LNCAP (cell line): ENCODE data around the gene INTS14.

Source experiments
- TF ChIP-seq, protein P1 (sequence below): fragments of 450-650 bp; IDR thresholded peaks from 2 replicates; pipeline ENCODE4 v1.5.1; 2017; ENCODE audit warnings: mild to moderate bottlenecking

INTS14 gene

DNA sequence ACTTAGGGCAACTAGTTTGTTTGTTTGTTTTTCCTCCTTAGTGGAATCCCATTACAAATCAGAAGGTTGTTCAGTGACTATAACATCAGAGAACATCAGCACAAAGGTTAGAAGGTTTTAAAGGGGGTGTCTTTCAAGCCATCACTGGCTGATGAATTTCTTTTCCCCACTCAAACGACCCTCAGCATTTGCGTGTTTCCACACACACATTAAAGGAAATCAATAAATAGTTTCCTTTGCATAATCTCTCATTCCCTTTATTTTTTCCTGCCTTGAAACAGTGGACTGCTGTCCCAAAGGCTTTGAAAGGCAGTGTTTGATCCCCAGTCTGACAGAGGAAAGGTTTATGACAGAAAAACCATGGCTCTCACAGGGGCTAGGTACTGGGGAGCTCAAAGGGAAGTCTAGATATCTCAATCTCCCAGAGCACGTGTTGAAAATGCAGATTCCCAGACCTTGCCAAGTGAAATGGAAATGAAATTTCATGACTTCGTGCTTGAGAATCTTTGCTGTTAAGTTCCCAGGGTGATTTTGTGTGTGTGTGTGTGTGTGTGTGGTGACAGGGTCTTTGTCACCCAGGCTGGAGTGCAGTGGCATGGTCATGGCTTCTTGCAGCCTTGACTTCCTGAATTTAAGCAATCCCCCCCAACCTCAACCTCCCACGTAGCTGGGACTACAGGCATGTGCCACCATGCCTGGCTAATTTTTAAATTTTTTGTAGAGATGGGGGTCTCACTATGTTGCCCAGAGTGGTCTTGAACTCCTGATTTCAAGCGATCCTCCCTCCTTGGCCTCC, 2.2 kb upstream of the INTS14 start:
- TF ChIP-seq, protein P1, sequence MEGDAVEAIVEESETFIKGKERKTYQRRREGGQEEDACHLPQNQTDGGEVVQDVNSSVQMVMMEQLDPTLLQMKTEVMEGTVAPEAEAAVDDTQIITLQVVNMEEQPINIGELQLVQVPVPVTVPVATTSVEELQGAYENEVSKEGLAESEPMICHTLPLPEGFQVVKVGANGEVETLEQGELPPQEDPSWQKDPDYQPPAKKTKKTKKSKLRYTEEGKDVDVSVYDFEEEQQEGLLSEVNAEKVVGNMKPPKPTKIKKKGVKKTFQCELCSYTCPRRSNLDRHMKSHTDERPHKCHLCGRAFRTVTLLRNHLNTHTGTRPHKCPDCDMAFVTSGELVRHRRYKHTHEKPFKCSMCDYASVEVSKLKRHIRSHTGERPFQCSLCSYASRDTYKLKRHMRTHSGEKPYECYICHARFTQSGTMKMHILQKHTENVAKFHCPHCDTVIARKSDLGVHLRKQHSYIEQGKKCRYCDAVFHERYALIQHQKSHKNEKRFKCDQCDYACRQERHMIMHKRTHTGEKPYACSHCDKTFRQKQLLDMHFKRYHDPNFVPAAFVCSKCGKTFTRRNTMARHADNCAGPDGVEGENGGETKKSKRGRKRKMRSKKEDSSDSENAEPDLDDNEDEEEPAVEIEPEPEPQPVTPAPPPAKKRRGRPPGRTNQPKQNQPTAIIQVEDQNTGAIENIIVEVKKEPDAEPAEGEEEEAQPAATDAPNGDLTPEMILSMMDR, result no peak

DNA sequence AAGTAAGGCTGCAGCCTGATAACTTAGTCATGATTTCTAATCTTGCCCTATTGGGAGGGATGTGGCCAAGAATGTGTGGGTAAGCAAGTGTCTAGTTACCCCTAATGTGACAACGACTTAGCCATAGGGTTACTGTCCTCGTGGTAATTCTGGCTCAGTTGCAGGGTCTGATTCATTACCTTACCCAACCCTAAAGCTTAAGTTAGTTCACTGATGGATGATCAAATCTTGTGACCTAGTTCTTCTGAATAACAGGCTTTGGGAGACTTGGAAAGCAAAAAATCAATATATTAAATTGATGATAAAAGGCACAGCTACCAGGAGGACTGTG, 1.6 kb upstream of the INTS14 start:
- TF ChIP-seq, protein P1, result no peak

GRCh38 chr15:65611888-65612615, 1.1 kb upstream of the INTS14 start:
- TF ChIP-seq, protein P1, result no peak

DNA sequence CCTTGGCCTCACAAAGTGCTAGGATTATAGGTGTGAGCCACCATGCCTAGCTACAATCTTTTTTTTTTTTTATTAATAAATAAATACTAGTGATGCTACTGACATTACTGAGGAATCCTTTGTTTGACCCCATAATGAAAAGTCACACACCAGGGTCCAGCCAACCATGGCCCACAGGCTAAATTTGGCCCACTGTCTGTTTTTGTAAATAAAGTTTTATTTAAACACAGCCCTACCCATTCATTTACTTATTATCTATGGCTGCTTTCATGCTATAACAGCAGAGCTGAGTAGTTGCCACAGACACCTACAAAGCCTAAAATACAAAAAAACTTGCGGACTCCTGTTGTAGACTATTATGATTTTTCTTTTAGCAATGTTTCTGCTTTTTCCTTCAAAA, 7.4 kb downstream of the INTS14 start:
- TF ChIP-seq, protein P1, result no peak

- TF ChIP-seq, protein P1, result no peak
Measured at GRCh38 chr15:65603134-65603533, 7.8 kb downstream of the INTS14 start.

DNA sequence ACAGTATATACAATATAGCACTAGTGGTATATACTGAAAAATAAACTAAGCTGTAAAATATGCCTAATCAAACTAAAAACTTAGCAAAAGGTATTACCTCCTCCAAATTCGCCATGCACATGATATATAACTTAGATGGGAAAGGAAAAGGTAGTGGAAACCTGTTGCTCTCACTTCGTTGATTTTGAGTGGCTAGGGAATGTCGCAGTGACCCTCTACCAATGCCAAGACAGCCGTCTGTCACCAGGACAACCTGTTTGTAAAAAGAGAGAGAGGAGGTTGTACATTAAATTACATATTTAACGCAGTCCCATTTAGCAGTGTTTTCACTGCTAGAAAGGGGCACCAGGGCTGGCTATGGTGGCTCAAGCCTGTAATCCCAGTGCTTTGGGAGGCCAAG, 11.3 kb downstream of the INTS14 start:
- TF ChIP-seq, protein P1, result no peak

- TF ChIP-seq, protein P1, result no peak
Measured at GRCh38 chr15:65598468-65598867, 12.5 kb downstream of the INTS14 start.
